GM12874 (cell line): ENCODE results near the gene CTSW.

Source experiments
- TF ChIP-seq, protein P1 (sequence below): IDR thresholded peaks from 2 replicates; pipeline ENCODE4 v1.5.1; 2011; ENCODE audit warnings: low read depth, mild to moderate bottlenecking, control low read depth, low read length, moderate library complexity; ENCODE audit not compliant: insufficient read depth

CTSW gene

DNA sequence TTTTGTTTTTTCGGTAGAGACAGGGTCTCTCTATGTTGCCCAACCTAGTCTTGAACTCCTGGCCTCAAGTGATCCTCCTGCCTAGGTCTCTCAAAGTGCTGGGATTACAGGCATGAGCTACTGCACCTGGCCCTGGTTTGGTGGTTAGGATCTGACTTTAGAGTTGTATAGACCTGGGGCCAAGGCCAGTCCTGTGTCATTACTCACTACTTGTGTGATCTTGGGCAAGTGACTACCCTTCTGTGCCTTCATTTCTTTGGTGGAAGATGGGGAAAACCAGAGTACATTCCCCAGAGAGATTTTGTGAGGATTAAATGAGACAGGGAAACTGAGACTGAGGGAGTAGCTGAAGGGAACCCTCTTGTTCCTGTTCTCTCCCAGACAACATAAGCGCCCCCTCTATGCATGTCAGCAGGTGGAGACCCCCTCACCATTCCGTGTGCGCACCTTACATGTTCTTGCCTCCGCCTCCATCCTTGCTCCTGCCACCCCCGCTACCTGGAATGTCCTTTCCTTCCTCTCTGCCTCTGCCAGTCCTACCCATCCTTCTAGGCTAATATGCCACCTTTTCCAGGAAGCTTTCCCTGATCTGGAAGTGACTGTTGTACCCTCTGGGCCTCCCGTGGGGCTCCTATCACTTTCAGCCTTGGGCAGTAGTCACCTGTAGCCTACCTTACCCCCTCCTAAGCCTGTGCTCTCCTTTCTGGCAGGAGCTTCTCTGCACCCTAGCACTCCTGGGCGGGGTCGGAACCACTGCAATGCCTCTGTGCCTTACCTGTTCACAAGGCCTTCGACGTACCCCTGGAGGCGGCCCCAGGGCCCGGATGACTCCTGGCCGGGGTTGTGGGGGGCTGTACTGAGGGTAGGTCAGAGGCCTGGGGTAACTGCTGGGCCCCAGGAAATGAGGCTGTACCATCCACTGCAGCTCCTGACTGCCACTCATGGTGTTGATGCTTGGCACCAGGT is 16.7 kb downstream of the CTSW start:
- TF ChIP-seq, protein P1, sequence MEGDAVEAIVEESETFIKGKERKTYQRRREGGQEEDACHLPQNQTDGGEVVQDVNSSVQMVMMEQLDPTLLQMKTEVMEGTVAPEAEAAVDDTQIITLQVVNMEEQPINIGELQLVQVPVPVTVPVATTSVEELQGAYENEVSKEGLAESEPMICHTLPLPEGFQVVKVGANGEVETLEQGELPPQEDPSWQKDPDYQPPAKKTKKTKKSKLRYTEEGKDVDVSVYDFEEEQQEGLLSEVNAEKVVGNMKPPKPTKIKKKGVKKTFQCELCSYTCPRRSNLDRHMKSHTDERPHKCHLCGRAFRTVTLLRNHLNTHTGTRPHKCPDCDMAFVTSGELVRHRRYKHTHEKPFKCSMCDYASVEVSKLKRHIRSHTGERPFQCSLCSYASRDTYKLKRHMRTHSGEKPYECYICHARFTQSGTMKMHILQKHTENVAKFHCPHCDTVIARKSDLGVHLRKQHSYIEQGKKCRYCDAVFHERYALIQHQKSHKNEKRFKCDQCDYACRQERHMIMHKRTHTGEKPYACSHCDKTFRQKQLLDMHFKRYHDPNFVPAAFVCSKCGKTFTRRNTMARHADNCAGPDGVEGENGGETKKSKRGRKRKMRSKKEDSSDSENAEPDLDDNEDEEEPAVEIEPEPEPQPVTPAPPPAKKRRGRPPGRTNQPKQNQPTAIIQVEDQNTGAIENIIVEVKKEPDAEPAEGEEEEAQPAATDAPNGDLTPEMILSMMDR = no peak

DNA sequence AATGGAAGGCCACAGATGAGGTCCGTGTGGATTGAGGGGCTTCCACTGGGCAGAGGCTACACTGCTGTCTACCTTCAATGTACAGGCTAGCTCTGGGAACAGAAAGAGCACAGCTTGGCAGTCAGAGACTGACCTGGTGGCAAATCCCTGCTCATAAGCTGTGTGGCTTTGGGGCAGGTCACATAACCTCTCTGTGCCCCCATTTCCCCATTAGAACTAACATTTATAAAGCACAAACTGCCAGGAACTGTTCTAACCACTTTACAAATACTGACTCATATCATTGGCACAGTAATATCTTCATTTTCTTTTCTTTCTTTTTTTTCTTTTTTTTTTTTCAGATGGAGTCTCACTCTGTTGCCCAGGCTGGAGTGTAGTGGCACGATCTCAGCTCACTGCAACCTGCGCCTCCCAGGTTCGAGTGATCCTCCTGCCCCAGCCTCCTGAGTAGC is 17.4 kb downstream of the CTSW start:
- TF ChIP-seq, protein P1 = no peak

DNA sequence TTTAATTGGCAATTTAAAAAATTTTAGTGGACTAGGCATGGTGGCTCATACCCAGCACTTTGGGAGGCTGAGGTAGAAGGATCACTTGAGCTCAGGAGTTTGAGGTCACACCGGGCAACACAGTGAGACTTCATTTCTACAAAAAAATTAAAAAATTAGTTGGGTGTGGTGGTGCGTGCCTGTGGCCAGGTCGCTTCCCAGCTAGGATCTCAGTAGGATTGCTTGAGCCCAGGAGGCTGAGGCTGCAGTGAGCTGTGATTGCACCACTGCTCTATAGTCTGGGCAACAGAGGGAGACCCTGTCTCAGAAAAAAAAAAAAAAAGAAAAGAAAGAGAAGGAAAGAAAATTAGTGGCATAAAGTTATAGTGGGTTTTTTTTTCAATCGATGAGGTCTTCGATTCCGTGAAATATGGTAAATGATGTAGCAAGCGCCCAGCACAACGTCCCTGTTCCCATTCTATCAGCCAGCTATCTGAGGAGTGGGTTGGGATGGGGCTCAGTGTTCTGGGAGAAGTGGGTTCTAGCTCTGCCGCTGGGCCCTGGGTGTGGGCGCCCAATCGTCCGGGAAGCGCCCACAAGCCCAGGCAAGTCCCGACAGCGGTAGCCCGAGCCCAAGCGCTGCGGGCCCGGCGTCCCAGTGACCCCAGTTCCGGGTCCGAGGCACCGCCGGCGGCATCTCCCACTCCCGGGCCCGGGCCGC is 19.2 kb downstream of the CTSW start:
- TF ChIP-seq, protein P1 = no peak

DNA sequence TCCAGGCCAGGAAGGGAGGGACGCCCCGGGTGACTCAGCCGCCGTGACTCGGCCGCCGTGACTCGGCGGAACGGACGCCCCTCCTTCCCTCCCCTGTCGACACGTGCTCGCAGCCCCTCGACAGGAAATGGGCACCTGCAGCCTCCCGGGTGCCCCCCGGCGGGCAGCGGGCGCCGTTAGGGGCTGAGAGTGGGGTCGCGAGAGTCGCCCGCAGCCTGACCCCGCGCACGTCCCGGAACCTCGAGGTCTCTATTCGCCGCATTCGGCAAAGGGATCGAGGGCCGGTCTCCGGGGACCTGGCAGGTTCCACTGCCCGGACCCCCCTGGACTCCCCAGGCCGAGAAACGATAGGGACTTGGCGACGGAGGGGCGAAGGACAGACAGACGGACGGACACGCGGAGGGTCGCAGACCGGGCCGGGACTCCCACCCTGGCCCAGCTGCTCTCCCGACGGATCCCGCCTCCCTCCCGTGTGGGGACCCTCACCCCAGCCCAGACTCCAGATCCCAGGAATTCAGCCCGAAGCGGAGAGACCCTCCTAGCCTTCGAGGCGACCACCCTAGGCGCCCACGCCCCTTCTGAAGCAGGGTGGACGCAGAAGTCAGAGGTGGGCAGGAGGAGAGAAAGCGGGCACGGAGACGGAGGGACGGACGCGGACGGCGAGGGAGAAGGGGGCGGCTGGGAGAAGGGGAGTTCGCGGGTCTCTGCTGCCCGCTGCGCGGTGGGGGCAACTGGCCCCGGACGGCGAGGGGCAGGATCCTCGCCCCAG is 19.9 kb downstream of the CTSW start:
- TF ChIP-seq, protein P1 = no peak; the same call in 1 of the 2 replicates

DNA sequence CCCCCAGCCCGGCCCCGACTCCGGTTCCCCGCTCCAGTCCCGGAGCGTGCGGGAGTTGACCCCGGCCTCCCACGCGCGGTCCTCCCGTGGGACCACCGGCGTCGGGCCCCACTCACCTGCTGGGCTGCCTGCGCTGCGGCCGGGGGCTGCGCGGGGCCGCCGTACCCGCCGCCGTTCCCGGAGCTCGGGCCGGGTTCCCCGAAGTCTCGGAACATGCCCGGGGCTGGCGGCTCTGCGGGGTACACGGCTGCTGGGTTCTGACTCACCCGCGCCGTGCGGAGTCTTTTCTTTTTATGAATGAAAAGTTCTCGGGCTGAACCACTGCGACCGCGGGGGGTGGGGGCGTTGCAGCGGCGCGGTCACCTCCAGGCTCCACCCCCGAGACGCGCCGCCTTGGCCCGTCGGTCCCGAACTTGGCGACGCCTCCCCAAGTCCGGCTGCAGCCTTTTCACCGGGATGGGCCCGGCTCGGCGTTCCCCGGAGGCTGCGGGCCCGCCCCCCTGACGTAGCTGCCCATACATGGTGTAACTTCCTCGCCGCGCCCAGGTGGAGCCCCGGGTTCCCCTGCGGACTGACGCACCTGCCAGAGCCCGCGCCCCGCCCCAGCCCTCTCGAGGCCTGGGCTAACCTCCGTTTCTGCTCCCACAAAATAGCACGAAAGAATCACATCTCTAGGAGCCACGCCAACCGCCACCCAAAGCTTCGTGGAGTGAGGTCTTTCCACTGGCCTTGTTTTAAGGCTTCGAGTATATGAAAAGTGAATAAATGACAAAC is 20.7 kb downstream of the CTSW start, which contains the start of gene FOSL1:
FOSL1 (minus strand) TSS at position 264 of the 774 bp plus-strand sequence; CDS start at position 215, 49 bp downstream.
- TF ChIP-seq, protein P1 = no peak

DNA sequence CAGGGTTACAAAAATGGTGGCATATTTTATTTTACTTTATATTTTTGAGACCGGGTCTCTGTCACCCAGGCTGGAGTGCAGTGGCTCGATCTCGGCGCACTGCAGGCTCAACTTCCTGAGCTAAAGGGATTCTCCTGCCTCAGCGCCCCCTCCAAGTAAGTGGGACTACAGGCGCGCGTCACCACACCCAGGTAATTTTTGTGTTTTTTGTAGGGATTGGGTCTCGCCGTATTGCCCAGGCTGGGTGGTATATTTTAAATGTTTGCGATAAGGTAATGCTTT is 21.2 kb downstream of the CTSW start:
- TF ChIP-seq, protein P1 = no peak

DNA sequence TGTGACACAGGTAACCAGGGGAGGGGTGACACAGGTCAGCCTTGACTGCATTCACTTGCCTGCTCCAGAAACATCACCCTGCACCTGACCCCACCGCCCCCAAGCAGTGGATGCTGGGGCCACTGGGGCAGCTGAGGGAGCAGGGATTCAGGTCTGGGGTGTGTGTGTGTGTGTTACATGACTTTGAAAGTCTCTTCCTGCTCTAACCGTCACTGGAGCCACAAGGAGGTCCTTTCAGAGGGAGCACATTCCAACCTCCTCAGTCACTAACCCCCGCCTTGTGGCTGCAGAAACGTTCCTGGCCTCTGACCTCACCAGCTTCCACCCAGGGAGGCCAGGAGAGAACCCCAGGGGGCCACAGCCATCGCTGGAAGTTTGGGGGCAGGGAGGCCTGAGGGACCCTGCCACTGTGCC is 23.4 kb downstream of the CTSW start:
- TF ChIP-seq, protein P1 = no peak
